GM18861 (cell line): ENCODE data around the gene TMEM87B.
"Not testable (repeated sequence)": the region's sequence is repeated elsewhere in the genome, so short reads cannot be mapped to it uniquely, and the experiment has no call there.

Experiments used
- ATAC-seq: cut with Tn5 transposase; IDR thresholded peaks from one replicate; pipeline ENCODE4 v1.9.1; 2021; ENCODE audit not compliant: unreplicated experiment

The TMEM87B gene

GRCh38 chr2:112032689-112033465 lies 22.2 kb upstream of the TMEM87B start:
- ATAC-seq, result no peak

- ATAC-seq, result no peak
These were observed 21.5 kb upstream of the TMEM87B start for GRCh38 chr2:112033600-112033999.

- no peak for ATAC-seq
These were observed 20.1 kb upstream of the TMEM87B start for GRCh38 chr2:112034924-112035323.

GRCh38 chr2:112035786-112036185 lies 19.3 kb upstream of the TMEM87B start:
- no peak for ATAC-seq

GRCh38 chr2:112039556-112039955 lies 15.5 kb upstream of the TMEM87B start:
- not testable (repeated sequence) for ATAC-seq

GRCh38 chr2:112040066-112040465 lies 15.0 kb upstream of the TMEM87B start:
- ATAC-seq, result not testable (repeated sequence)

GRCh38 chr2:112041460-112041859 lies 13.6 kb upstream of the TMEM87B start:
- not testable (repeated sequence) for ATAC-seq

GRCh38 chr2:112045446-112046014 lies 9.5 kb upstream of the TMEM87B start:
- ATAC-seq, result no peak

GRCh38 chr2:112046231-112046630 lies 8.8 kb upstream of the TMEM87B start:
- ATAC-seq, result no peak

- no peak for ATAC-seq
These were observed 7.4 kb upstream of the TMEM87B start for GRCh38 chr2:112047537-112048235.

GRCh38 chr2:112048236-112048592 lies 6.9 kb upstream of the TMEM87B start:
- ATAC-seq, result no peak

GRCh38 chr2:112048887-112049286 lies 6.2 kb upstream of the TMEM87B start:
- ATAC-seq, result no peak

GRCh38 chr2:112050316-112050715 lies 4.8 kb upstream of the TMEM87B start:
- ATAC-seq, result no peak

- ATAC-seq, result peak; percentile 45
These were observed 887 bp upstream of the TMEM87B start for GRCh38 chr2:112053917-112054846.

- ATAC-seq, result no peak
These were observed 909 bp downstream of the TMEM87B start for GRCh38 chr2:112055730-112056625.

- no peak for ATAC-seq
These were observed 1.5 kb downstream of the TMEM87B start for GRCh38 chr2:112056626-112056987.

GRCh38 chr2:112059671-112060070 lies 4.6 kb downstream of the TMEM87B start:
- no peak for ATAC-seq

GRCh38 chr2:112061299-112061698 lies 6.2 kb downstream of the TMEM87B start:
- no peak for ATAC-seq

- no peak for ATAC-seq
These were observed 6.8 kb downstream of the TMEM87B start for GRCh38 chr2:112061840-112062239.

GRCh38 chr2:112062894-112063293 lies 7.8 kb downstream of the TMEM87B start:
- ATAC-seq, result no peak
